HG03565 (cell line): ENCODE data around the gene KCNQ1.

Source experiments
- ATAC-seq: cut with Tn5 transposase; IDR thresholded peaks from one replicate; pipeline ENCODE4 v1.9.1; 2021; ENCODE audit warnings: mild to moderate bottlenecking, moderate library complexity; ENCODE audit not compliant: unreplicated experiment

KCNQ1 gene

DNA sequence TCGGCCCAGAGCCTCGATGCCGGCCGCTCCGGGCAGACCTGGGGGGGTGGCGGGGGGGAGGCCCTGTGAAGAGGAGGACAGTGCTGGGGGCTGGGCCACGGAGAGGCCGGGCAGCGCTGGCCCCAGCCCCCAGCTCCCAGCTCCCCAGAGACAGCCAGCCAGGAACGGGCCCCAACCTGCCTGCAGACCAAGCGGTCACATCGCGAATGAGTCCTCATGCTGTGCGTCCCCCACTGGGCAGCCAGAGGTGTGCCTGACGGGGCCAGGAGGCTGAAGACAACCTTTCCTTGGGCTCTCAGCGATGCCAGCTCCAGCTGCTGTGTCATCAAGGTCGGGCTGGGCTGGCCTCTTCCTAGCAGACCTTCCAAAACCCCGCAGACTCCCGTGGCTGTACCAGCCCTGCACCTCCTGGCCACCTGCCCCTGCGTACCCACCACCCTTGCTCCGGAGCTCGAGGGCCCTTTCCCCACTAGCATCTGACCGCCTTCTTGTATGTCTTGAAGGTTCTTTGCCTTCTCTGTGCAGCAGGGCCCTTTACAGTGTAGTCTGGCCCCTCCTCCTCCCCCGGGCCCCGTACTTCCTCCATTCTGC, 352.4 kb downstream of the KCNQ1 start:
- no peak for ATAC-seq

DNA sequence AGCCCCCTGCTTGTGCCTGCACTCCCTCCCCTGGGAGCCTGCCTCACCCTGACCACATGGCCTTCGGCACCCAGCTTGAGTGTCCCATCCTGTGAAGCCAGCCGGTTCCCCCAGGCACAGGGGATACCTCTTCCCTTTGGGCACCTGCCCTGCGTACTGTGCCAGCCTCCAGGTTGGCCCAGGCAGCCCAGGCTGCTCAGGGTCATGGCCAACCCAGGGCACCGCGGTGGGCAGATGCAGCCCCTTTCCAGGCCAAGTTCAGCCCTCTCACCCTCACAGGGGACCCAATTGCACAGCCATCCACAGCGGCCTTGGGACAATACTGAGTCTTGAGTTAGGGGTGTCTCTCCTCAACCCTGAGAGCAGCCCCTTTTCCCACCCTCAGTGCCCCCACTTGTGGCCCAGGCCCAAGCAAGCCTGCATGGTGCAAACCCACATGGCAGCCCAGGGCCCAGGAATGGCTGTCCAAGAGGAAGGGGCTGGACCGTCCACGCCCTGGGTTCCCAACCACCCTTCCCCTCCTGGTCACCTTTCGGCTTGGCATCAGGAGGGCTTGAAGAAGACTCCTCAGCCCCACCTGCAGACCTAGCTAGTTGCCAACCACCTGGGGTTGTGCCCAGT, 353.0 kb downstream of the KCNQ1 start:
- ATAC-seq: no peak

DNA sequence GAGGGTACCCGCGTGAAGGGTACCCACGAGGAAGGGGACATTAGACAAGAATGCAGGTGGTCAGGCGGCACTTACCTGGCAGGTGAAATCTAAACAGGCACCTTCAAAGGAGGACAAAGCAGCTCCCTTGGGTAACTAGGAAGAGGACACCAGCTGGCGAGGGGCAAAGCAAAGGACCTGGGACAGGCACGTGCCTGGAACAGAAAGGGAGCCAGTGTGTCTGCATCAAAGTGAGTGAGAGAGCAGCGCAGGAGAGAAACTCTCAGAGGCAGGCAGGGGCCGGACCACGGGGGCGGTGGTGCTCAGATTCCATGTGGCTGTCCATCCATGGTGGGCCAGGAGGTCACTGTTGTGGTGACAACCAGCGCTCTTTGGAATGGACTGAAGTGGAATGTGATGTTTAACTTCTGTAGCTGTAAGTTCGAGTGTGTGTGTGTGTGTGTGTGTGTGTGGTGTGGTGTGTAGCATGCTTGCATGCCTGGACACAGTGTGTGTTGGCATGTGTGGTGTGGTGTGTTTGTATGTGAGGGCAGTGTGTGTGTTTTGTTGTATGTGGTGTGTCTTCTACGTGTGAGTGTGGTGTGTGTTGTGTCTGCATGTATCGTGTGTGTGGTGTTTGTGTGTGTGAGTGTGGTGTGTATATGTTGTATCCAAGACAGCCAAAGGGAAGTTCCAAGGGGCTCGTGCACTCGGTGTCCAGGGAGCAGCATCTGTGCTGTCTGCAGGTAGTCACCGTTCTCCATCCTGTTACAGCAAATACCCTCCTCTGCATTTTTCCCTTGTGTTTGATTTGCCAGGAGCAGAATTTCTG, 354.3 kb downstream of the KCNQ1 start:
- no peak for ATAC-seq

DNA sequence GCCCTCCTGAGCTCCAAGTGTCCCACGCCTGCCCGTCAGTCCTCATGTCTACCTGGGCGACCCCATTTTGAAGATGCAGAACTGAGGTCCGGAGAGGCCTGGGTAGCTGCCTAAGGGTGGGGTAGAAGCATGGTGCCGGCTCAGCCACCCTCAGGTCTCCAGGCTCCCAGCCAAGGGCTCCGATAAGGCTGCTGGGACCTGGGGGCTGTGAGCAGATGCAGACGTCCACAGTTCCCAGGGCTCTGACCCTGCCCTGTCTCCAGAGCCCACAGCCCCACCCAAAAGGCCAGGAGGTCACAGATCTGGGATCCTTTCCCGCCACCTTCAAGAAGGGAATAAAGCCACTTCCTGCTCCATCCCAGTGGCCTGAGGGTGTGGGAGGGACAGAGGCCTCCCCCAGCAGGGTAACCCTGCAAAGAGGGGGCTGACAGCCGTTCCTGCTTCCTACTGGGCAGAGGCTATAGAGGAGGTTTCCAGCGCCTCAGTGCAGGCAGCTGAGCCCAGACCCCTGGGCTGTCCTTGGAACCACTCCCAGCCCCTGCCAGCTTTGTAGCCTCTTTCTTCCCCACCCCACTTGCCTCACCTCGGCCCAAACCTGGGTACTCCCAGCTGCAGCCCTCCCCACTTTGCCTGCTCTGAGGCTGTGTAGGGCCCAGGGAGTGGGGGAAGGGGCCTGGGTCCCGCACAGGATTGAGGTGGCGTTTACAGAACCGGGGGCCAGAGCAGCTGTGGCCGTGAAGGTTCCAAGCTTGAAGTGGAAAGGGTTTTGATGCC, 355.3 kb downstream of the KCNQ1 start:
- ATAC-seq: no peak

DNA sequence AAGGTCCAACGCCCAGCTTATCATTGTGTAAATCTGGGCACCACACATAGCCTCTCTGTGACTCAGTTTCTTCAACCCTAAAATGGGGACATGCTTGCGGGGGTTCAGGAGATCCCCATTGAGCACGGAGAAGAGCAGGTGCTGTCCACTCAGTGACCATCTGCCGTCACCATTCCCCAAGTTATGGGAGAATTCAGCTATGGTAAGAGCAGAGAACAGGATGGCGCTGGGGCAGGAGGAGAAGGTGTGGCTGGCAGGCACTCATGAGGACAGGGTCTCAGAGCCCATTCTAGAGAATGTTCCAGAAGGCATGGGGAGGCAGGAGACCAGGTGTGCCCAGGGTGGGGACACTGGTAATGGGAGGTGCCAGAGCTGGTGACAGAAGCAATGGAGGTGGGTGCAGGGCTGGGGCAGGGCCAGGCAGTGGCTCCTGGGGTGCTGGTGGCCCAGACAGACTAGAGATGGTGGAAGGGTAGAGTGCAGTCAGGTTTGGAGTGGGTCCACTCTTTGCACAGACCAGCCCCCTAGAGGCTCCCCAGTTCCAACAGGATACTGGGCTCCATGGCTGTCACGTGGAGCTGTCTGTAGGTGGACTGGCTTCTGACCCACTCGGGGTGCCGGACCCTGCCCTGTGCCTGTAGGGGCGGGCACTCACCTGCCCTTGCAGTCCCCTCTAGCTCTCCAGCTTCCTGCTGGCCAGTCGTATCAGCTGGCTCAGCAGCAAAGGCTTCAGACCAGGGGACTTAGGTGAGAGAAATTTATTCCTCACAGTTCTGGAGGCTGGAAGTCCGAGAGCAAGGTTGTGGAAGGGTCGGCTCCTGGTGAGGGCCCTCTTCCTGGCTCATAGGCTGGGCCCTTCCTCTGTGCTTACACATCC, 356.1 kb downstream of the KCNQ1 start:
- no peak for ATAC-seq

DNA sequence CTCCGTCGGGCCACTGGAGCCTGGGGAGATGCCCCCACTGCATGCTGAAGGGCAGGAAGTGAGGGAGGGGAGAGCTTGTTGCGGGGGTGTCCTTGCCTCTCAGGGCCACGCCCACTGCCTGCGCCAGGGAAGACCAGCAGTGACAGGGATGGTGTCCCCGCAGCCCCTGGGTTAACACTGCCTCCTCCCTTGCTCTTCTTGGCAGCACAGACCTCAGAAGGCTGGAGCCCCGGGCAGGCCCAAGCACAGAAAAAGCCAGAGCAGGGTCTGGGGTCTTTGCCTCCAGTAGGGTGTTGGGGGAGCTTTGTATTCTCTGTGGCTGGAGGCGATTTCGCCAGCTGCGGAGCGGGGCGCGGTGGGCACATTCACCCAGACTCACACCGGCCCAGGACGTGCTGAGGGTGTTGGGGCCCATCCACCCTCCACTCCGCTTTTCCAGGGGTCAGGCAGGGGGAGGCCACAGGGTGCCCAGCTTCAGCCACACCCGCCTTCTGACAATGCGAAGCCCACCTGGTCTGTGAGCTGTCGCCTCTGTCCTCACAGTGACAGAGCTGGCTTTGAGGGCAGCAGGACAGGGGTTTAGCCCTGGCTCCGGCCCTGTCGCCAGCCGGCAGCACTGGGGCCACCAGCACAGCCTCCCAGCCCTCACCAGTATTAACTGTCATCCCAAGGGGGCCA, 357.0 kb downstream of the KCNQ1 start:
- ATAC-seq: no peak

DNA sequence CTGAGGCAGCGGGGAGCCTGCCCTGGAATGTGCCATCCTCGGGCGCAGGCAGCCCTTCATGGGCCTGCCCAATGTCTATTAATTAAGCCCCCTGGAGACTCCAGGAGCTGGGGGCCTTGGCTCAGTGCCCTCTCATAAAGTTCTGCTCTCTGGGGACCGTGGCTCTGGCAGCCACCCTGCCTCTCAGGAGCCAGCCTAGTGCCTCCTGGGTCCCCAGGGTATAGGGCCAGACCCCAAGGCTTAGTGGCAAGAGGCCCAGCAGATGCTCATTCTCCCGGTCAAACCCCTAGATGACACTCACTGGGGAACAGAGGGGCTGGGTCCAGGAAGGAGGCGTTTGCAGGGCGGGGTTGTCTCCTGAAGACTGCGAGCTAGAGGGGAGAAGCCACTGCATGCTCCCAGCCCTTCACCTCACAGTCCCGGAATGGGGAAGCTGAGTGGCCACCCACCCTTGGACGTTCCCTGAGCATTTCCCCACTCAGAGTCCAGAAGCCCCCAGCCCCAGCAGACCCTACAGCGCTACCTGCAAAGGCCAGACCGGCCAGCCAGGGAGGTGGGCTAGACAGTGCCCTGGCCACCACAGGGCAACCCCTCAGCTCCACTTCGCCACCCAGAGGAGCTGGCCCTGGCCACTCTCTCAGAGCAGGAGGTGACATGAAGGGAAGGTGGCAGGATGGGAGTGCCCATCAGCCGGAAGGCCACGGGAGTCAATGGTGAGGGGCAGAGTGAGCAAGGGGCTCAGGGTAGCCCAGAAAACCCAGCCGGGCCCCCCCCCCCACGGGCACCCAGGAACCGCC, 357.8 kb downstream of the KCNQ1 start:
- ATAC-seq: no peak

DNA sequence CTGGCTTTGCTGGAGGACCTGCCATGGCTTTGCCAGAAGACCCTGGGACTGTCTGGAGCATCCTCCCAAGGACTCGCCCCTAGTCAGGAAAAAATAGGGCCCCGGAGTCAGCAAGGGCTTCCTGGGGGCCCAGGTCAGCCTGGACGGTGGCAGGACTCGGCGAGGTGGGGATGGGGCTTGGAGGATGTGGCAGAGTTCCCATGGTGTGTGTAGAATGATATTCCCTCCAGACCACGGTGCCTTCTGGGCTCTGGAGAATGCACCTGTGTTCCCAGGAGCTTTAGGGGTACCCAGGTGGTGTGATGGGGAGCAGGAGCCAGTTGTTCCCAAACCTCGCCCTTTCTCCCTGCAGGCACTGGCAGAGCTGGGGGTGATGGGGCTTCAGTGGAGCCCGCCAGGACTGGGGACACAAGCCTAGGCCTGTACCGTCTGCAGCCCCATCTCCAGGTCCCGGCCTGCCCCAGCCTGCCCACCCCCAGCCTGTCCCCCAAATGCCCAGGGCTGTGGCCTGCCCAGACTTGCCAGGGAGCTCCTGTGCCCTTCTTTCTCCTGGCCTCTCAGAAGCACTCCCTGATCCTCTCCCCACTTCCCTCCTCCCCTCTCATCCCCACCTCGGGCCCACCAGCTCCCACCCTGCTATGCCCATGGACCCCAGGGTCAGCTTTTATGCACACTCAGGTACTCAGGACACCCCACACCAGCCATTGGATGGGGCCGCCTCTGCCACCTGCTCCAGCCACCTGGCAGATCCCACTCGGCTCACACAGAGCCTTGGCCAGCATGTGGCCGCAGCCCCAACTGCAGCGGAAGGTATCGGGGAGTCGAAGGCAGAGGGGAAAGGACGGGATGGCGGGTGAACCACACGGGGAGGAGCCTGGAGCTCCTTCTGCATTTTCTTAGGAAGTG, 358.6 kb downstream of the KCNQ1 start:
- ATAC-seq: no peak

DNA sequence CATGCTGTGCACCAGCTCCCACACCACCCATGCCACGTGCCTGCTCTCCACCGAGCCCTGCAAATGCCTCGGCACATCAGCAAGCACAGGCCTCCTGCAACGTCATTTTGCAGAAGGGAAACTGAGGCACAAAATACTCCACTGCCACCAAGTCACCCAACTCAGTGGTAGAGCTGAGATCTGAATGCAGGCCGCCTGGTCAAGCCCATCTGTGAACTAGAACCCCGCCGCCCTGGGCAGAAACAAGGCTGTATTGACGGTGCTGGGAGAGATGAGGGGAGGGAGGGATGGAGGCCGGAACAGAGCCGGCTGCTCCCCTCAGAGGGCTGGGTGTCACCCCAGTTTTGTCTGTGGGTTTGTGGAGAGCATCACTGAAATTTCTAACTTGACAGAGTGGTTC, 359.4 kb downstream of the KCNQ1 start:
- ATAC-seq: no peak

DNA sequence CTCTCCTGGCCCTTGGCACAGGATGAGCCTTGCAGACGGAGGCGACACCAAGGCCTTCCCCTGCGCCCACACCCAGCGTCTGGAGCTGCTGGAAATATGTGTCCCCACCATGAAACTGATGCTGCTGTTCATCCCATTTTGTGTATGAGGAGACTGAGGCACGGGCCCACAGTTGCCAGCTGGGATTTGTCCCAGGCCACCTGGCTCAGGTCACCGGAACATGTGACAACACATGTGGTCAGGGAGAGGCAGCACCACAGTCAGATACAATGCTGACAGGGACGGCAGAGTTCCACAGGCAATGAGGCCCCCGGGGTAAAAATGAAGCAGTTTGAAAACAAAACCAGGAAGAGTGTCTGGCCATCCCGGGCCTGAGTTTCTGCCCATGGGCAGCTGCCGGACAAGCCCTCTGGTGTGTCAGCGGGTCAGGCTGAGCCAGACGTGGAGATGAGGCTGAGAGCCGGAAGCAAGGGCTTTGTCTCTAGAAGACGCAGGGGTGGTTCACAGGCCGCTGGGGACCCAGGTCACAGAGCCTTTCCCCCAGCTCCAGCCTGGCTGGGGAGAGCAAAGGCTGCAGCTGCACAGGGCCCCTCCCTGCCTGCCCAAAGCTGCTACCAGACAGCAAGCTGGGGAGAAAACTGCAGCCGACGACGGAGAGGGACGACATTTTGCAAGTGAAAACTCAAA, 360.0 kb downstream of the KCNQ1 start:
- ATAC-seq: no peak

DNA sequence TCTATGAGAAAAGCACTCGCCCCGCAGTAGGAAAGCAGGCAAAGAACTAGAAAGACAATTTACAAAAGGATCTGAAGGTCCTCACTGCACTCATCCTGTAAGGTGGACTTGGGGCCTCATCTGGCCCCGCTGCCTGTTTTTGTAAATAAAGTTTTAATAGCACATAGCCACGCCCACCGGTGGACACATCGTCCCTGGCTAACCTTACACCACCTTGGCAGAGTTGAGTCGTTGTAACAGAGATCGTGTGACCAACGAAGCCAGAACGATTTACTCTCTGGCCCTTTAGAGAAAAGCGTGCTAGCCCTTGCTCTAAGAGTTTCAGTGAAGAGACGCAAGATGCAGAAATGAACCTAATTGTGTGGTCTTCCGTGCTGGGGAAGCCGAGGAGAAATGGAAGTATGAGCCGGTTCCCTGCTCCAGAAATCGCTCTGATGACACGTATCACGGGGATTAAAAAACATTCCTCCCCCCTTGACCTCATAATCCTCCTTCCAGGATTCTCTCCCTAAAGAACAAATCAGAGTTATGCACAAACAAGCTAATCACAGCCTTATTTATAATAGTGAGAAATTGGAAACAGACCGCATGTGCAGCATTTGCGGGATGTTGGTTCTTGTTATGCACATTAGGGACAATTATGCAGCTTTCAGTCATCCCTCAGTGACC, 360.7 kb downstream of the KCNQ1 start:
- no peak for ATAC-seq

DNA sequence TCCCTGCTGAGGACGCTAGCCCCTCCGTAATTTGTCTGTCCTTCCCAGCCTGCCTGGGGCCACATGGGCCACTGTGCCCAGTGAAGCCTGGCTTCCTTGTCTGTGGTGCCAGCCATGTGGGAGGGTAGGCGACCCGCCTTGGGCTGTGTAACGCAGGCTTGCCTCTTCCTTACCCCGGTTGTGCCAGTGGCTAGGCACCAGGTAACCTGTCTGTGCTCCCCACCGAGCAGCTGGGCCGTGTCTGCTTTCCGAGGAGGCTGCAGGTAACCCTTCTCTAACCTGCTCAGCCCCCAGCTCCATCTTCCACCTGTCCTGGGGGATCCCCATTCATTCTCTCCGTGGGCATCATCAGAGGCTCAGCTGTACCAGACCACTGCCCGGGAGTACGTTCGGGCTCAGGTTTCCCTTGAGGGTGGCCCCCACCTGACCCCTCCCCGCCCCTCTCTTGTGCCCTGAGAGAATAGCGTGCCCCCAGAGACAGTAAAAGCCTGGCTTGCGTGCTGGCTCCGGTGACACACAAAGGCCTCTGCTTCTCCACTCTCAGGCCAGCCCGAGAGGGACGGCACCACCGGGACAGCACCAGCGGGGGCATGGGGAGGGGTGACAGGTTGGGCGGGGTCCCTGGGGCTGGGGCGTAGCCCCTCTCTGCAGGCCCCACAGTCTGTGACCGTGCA, 361.7 kb downstream of the KCNQ1 start:
- ATAC-seq: no peak

DNA sequence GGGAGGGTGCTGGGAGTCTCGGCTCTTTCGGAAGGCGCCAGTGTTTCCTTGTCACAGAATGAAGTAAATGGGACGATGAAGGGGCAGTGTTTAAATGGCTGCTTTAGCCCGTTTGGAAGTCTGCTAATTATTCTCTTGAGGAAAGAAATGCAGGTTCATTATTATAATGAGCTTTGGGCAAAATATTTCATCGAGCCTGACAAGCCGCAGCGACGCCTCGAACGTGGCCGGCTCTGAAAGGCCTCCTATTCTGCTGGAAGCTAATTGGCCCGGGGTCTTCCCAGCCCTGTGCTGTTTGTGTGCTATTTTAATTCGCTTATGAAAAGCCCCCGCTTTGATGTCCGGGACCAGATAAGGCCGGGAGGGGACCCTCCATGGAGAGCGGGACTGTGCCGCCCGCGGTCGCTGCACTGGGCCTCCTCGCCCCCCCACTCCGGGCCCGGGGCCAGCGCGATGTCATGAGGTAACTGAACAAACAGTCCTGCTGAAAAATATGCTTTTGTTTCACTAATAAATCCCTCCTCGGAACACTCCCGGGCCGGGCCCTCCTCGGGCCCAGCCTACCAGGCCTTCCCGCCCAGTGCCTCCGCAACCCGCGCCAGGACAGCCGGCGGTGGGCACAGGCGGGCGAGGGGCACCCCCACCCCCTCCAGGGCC, 362.3 kb downstream of the KCNQ1 start:
- no peak for ATAC-seq

DNA sequence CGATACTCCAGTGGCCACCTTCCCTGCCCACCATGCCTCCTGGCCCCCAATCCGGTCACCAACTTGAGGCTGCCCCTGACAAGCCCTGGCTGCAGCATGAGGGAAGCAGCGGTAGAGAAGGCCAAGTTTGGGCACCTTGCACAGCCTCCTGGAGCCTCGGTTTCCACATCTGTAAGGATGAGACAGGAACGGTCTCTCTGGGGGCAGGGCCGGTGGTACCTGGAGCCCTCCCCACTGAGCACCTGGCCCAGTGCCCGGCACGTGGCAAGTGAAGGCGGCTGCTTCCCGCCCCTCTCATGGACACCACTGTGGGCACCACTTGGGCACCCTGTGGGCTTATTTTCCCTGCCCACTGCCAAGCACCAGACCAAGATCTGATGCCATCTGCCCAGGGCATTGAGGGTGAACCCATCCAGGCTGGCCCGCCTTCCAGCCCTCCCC, 363.0 kb downstream of the KCNQ1 start:
- no peak for ATAC-seq

DNA sequence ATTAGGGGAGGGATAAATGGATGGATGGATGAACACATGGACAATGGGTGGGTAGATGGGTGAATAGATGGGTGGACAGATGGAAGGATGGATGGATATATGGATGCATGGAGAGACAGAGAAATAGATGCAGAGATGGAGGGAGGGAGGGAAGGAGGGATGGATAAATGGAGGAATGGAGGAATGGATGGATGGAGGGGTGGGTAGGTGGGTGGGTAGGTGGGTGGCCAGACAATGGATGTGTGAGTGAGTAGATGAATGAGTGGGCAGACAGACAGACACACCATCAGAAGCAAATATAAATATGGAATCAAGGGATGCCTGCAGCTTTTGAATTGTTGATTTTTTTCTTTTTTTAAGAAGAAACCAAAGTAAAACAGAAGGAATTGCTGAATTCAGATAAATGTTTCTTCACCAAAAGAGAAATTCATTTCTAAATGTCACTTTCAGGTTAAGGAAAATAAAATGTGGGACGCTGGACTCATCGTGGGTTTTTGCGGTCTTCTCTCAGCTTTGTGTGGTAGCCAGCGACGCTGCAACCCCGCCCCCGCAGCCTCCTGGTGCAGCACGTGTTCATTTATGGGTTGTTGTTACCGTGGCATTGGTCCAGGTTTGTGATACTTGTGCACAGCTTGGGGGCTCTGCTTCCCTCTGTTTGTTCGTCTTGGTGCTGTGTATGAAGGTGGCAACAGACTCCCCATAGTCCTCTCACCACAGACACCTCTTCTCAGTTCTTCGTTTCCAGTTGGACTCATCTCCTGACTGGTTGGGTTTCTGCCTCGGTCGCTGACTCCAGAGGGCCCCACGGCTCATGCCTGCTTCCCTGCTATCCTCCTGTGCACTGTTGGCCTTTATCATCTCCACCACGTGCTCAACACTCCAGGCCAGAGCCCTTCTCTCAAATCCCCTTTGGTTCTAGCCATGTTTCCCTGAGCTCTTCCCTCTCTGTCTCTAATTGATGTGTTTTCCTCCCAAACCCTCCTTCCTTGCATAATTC, 364.3 kb downstream of the KCNQ1 start:
- ATAC-seq: no peak
